ENCODE measurements around the gene IQGAP3.

The IQGAP3 gene

GRCh38 chr1:156508955-156509234, 63.5 kb downstream of the IQGAP3 start:
- no peak for DNase-seq

GRCh38 chr1:156508205-156508954, 64.0 kb downstream of the IQGAP3 start:
- no peak for DNase-seq

DNA sequence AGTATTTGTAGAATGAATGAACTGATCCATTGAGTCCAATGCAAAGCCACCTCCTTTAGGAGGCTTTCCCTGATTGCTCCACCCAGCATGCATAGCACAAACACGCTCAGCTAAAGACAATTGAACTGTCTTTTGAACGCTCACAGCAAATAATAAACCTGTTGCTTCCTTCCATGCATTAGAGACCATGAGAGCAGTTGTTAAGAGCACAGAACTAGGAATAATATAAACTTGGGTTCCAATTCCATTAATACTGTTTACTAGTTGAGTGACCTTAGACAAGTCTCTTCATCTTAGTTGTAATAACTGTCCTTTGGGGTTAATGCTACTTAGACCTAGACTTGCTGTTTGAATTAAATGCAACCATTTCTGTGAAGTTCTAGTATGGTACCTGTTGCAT, 65.9 kb downstream of the IQGAP3 start:
- no peak for DNase-seq

DNA sequence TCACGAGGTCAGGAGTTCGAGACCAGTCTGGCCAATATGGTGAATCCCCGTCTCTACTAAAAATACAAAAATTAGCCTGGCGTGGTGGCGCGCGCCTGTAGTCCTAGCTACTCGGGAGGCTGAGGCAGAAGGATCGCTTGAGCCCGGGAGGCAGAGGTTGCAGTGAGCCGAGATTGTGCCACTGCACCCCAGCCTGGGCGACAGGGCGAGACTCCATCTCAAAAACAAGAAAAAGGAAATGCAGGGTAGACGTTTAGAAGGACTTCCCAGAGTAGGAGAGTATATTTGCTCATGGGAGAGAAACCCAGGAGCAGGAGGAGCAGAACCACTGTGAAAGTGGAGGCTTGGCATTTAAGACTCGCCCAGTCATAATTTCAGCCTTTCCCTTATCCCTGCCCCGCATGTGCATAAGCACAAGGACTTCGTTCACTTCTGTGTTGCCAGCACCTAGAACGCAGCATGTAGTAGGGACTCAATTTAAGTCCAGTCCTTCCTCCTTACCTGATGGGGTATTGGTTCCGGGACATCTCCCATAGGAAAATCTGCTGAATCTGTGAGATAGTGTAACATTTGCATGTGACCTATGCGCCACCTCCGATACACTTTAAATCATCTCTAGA, 66.6 kb downstream of the IQGAP3 start:
- no peak for DNase-seq

- peak; percentile 98 for DNase-seq
Measured at GRCh38 chr1:156504821-156505678, 67.3 kb downstream of the IQGAP3 start.

GRCh38 chr1:156504438-156504813, 67.9 kb downstream of the IQGAP3 start:
- no peak for DNase-seq

GRCh38 chr1:156503698-156504437, 68.5 kb downstream of the IQGAP3 start:
- no peak for DNase-seq

DNA sequence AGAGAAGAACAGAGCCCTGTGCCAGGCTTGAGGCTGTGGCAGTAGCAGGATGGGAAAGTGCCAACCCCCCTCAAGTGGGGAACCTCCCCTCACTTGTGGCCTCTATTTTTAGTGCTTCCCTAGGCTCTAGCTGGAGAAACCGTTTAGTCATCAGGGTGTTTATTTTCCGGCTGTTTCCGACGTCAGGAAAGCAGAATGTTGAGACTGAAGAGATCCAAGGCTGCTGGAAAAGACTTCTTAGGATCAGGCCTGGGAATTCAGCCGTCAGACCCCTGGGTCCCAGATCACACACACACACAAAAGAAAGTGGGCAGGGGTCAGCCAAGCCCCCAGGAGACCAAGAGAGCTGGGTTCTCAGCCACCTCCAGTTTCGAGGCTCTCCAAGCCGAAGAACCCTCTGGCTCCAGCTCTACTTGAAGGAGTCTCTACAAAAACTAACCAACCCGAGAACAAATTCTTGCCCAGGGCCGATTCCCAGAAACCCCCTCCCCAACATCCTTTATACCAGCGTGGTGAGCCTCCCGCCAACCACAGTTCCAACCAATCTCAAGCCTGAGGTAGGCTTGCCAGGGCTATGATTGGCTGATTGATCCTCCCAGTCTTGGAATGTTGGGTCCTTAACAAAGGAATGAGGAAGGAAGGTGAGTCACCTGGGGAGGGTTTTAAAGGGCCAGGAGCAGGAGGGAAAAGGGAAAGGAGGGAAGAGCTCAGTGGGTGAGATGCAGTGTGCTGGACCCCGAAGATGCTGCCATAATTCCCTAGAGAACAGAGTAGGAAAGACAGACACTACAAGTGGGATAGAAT, 69.3 kb downstream of the IQGAP3 start:
- peak; percentile 55 for DNase-seq

- DNase-seq: no peak
Measured at GRCh38 chr1:156502391-156502893, 69.9 kb downstream of the IQGAP3 start.

DNA sequence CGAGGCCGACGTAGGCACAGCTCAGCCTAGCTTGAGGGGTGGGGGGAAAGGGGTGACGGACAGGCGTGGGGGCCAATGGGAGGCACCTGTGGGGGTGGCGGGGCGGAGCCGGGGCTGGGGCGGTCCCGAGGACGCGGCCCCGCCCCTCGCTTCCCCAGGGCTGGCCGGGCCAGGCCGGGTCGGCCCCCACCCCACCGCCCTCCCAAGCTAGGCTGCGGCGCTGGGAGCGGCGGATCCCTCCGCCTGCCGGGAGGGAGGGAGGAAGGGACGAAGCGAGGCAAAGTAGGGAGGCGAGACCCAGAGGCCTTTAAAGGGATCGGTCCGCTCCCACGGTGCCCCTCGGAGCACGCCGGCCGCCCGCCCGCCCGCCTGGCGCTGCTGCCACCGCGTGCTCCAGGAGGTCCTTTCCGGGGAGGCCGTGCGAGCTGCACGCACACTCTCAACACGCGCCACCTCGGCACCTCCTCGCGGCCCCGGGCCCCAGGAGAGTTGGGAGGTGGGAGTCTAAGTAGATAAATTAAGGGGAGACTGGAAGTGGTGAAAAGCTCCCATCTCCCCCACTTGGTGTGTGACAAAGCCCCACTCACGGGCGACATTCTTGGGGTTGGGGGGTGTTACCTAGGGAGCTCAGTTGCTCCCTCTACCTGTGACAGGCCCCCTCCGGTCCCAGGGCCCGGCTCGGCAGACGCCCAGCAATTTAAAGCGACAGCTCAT, 71.4 kb downstream of the IQGAP3 start:
- peak; percentile 94 for DNase-seq

DNA sequence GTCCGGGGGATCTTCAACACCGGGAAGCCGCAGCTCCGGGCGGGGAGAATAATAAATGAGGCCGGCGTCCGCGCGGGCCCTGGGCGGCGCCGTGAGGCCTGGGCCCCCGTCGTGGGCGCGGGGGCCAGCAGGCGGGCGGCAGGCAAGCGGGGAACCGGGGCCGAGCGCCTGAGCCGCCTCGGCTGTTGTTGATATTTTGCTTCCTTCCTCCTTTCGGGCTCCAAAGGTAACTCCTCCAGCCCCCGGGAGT, 71.9 kb downstream of the IQGAP3 start, which contains the start of gene MEF2D:
Gene MEF2D (minus strand): TSS at position 233 of the 250 bp plus-strand sequence. CDS start 17,483 bp downstream, outside the sequence.
- DNase-seq: no peak

DNA sequence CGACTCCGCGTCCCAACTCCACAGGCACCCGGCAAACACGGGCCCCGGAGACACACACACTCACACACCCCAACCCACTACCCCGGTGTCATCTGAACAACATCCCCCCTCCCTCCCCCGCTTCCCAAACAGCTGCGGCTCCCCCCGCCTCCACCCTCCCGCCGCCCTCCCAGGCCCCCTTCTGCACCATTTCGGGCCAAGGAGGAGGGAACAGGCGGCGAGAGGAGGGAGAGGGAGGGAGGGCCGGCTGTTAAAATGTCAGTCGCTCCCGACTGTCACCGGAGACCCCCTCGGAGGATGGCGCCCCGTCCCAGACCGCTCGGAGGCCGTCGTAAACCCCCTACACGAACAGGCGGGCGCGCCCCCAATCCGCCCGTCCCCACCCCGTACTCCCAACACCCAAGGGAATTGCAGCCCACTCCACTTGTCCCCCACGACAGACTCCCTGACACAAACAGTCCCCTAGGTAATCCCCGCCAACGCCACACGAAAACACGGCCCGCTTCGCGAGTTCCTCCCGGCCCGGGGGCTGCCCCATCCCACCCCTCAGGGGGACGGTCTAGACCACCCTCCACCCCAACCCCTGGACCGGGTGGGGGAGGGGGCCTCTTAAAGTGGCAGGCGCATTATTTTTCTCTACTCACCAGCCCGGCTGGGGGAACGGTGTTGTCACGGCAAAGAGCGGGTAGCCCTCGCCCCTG, 72.4 kb downstream of the IQGAP3 start:
- DNase-seq: peak; percentile 67

DNA sequence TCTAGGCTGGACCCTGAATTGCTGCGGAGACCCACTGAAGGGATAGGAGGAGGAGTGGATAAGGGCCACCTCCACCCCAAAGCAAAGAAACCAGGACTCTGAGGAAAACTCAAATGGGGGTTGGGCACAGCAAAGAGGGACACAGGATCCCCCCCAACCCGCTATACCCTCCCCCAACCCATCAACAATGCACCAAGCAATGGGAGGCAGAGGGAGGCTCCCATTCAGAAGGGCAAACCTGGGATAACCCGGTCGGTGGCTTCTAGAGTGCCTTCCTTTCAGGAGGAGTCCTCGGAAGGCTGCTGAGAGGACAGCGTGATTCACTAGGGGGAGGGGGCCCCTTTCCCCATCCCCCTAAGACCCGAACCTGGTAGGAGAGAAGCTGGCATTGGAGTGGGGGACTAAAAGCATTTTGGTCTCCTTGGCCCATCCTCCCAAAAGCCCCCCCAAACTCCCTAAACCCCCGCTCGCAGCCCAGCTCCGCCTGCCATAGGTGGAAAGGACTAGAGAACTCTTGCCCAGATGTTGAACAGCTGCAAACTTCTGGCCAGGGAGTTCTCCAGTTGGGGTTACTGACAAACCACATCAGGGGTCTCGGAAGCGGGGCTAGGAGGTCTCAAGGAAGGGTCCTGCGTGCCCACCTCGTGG, 73.0 kb downstream of the IQGAP3 start:
- DNase-seq: no peak

GRCh38 chr1:156498432-156499193, 73.8 kb downstream of the IQGAP3 start:
- no peak for DNase-seq

GRCh38 chr1:156497743-156498431, 74.5 kb downstream of the IQGAP3 start:
- DNase-seq: no peak

GRCh38 chr1:156497078-156497742, 75.2 kb downstream of the IQGAP3 start:
- no peak for DNase-seq

- no peak for DNase-seq
Measured at GRCh38 chr1:156496211-156496761, 76.1 kb downstream of the IQGAP3 start.
